ENCODE data around the gene TIMM8A. TPM values are rescaled to one million over a fixed set of nuclear protein-coding genes. Genes with fewer than 3 reads are reported as not detected.

Gene TIMM8A
- total and polyA plus RNA-seq, 4 donors = 4.6 to 11.9 (median 6.8) TPM

- peaks cover 0 to 2% (median 0%) of the 10 kb centered on the region in 4 donors for H3K9me3 ChIP-seq (ENCODE audit: control insufficient read depth in 4 of 4, insufficient read depth in 3 of 4, low read length in 3 of 4)
- H3K27me3 ChIP-seq (ENCODE audit: control insufficient read depth in 3 of 3, insufficient read depth in 3 of 3, low read length in 2 of 3) = peaks cover 0 to 2% (median 0%) of the 10 kb centered on the region in 3 donors
- no peak for TF ChIP-seq CTCF (IDR thresholded peaks at IDR 0.05; ENCODE audit: control extremely low read depth, extremely low read depth)
- H3K4me3 ChIP-seq = no peak overlapping the region
- WGBS, 2 donors = 78 to 100% methylated on average over 1 of the region's 1 CpG
- no peak overlapping the region for H3K9ac ChIP-seq (ENCODE audit: insufficient read depth in 1 of 2, low read length in 2 of 2)
- H3K4me1 ChIP-seq (ENCODE audit: control insufficient read depth in 5 of 5, insufficient read depth in 5 of 5, low read length in 5 of 5) = no peaks in the 10 kb centered on the region
- DNase-seq (no peak), ATAC-seq (ENCODE audit: insufficient read depth, low FRiP score) (no peak)
- no peaks in the 10 kb centered on the region for H3K36me3 ChIP-seq (ENCODE audit: control insufficient read depth in 4 of 4, insufficient read depth in 4 of 4, low read length in 4 of 4)
- no peak overlapping the region for H3K27ac ChIP-seq (ENCODE audit: low read depth in 1 of 2, low read length in 1 of 2)
These were observed 44.8 kb downstream of the TIMM8A start for GRCh38 chrX:101303790-101304189.

Small RNA genes within 50 kb of the gene (small RNA-seq; reads per million reads assigned to genes)
- not detected for gene RNU6-934P (ENCODE audit: low replicate concordance)

Other genes starting within 250 kb of the TIMM8A start
- under 1 TPM; 0.03 to 0.74 TPM for gene DRP2, start 129.0 kb downstream of the TIMM8A start, total RNA-seq
- gene DRP2, start 129.0 kb downstream of the TIMM8A start, polyA plus RNA-seq = under 1 TPM in 1 of 2 donors, not detected in 1; 0.01 TPM
- gene TAF7L, start 57.4 kb downstream of the TIMM8A start, total RNA-seq = under 1 TPM; 0.20 to 0.21 TPM
- gene TAF7L, start 57.4 kb downstream of the TIMM8A start, polyA plus RNA-seq = under 1 TPM; 0.06 TPM
- 10 to 100 TPM; 15.5 to 24.9 TPM for gene BTK, start 37.4 kb upstream of the TIMM8A start, total RNA-seq
- 10 to 100 TPM; 17.9 to 29.4 TPM for gene BTK, start 37.4 kb upstream of the TIMM8A start, polyA plus RNA-seq
- gene RPL36A, start 42.3 kb upstream of the TIMM8A start, total RNA-seq = 100 to 1,000 TPM; 199 to 640 TPM
- 1,000 to 10,000 TPM; 1,920 to 4,087 TPM for gene RPL36A, start 42.3 kb upstream of the TIMM8A start, polyA plus RNA-seq
- gene GLA, start 59.2 kb upstream of the TIMM8A start, total RNA-seq = 10 to 100 TPM; 26.4 to 42.8 TPM
- gene GLA, start 59.2 kb upstream of the TIMM8A start, polyA plus RNA-seq = 10 to 100 TPM; 51.7 to 55.7 TPM
- 10 to 100 TPM; 59.3 to 86.1 TPM for gene HNRNPH2, start 59.5 kb upstream of the TIMM8A start, total RNA-seq
- gene HNRNPH2, start 59.5 kb upstream of the TIMM8A start, polyA plus RNA-seq = 100 to 1,000 TPM in 1 of 2 donors, 10 to 100 TPM in 1; 38.0 to 102 TPM
- 10 to 100 TPM in 1 of 2 donors, 1 to 10 TPM in 1; 9.9 to 23.6 TPM for gene ARMCX4, start 136.7 kb upstream of the TIMM8A start, total RNA-seq
- gene ARMCX4, start 136.7 kb upstream of the TIMM8A start, polyA plus RNA-seq = 10 to 100 TPM in 1 of 2 donors, 1 to 10 TPM in 1; 4.1 to 12.0 TPM
- gene ARMCX1, start 201.8 kb upstream of the TIMM8A start, total RNA-seq = 10 to 100 TPM; 19.9 to 50.9 TPM
- gene ARMCX1, start 201.8 kb upstream of the TIMM8A start, polyA plus RNA-seq = 10 to 100 TPM; 10.1 to 15.1 TPM

Data from lung (tissue), 13 donors.